CD14-positive monocyte (primary cell): ENCODE data around the gene RNF31. TPM values are rescaled to one million over a fixed set of nuclear protein-coding genes. Genes with fewer than 3 reads are reported as not detected.

Experiments used
- DNase-seq, 3 donors: peaks; one replicate each; pipeline ENCODE4 v3.0.0-alpha.2; 2011 to 2022
- H2AFZ ChIP-seq: 2 replicates; pipeline ENCODE4 v1.6.0; 2012; ENCODE audit warnings: mild to moderate bottlenecking, low read depth, low read length, inconsistent platforms; ENCODE audit not compliant: insufficient read depth, poor library complexity, severe bottlenecking
- H3K27ac ChIP-seq, 2 donors: 1 replicate in 1 of 2; 2 replicates in 1 of 2; pipeline ENCODE4 v1.5.1; 2012 to 2013; ENCODE audit warnings: low read length in 2 of 2, control low read depth in 1 of 2, inconsistent platforms in 1 of 2, low read depth in 1 of 2, mild to moderate bottlenecking in 1 of 2
- H3K27me3 ChIP-seq, 2 donors: one replicate each; pipeline versions ENCODE4 v1.6.0 to v1.6.1; 2011 to 2013; ENCODE audit warnings: low read length in 2 of 2; ENCODE audit not compliant: control insufficient read depth in 2 of 2, insufficient read depth in 2 of 2
- H3K36me3 ChIP-seq, 2 donors: replicated peaks in 1 of 2; 1 replicate in 1 of 2; 2 replicates in 1 of 2; pipeline versions ENCODE4 v1.5.1 to v1.6.1; 2012 to 2013; ENCODE audit warnings: low read length in 2 of 2, control low read depth in 1 of 2, inconsistent platforms in 1 of 2, mild to moderate bottlenecking in 1 of 2; ENCODE audit not compliant: insufficient read depth in 2 of 2, control insufficient read depth in 1 of 2
- H3K4me1 ChIP-seq, 2 donors: 1 replicate in 1 of 2; 2 replicates in 1 of 2; pipeline versions ENCODE4 v1.5.1 to v1.6.1; 2012 to 2013; ENCODE audit warnings: low read length in 2 of 2, control low read depth in 1 of 2, inconsistent platforms in 1 of 2, mild to moderate bottlenecking in 1 of 2, moderate library complexity in 1 of 2; ENCODE audit not compliant: insufficient read depth in 2 of 2, control insufficient read depth in 1 of 2
- H3K4me2 ChIP-seq: replicated peaks from 2 replicates; pipeline ENCODE3; 2012; ENCODE audit warnings: low read length, moderate library complexity, mild to moderate bottlenecking; ENCODE audit not compliant: poor library complexity, severe bottlenecking; ENCODE audit errors: extremely low read depth
- H3K4me3 ChIP-seq, 3 experiments: fragments of 200-600 bp in 1 of 3; sonication (generic) in 1 of 3; replicated peaks in 1 of 3; 1 replicate in 2 of 3; 2 replicates in 1 of 3; pipeline ENCODE4 v1.5.1; 2011 to 2013; ENCODE audit warnings: low read length in 3 of 3, mild to moderate bottlenecking in 3 of 3, control low read depth in 2 of 3, low read depth in 2 of 3, inconsistent platforms in 1 of 3, moderate library complexity in 1 of 3
- H3K79me2 ChIP-seq: 2 replicates; pipeline ENCODE4 v1.6.0; 2012; ENCODE audit warnings: mild to moderate bottlenecking, control low read depth, inconsistent platforms, low read length, moderate library complexity; ENCODE audit not compliant: insufficient read depth
- H3K9ac ChIP-seq: 2 replicates; pipeline ENCODE4 v1.6.0; 2017; ENCODE audit warnings: low read length, mild to moderate bottlenecking; ENCODE audit not compliant: insufficient read depth, poor library complexity, severe bottlenecking
- H3K9me3 ChIP-seq, 2 donors: replicated peaks in 1 of 2; 1 replicate in 1 of 2; 2 replicates in 1 of 2; pipeline versions ENCODE4 v1.5.1 to v1.6.1; 2012 to 2013; ENCODE audit warnings: low read length in 2 of 2, control low read depth in 1 of 2; ENCODE audit not compliant: control insufficient read depth in 1 of 2, insufficient read depth in 1 of 2
- H4K20me1 ChIP-seq: 2 replicates; pipeline ENCODE4 v1.6.0; 2012; ENCODE audit warnings: mild to moderate bottlenecking, low read length, control low read depth, moderate library complexity; ENCODE audit not compliant: insufficient read depth
- H3K27ac Mint-ChIP-seq, 7 donors: one replicate each; pipeline ENCODE4 v1.8.0; 2020; ENCODE audit warnings: mild to moderate bottlenecking in 7 of 7, mixed read lengths in 7 of 7, moderate library complexity in 6 of 7, inconsistent platforms in 2 of 7
- H3K27me3 Mint-ChIP-seq, 3 donors: one replicate each; pipeline ENCODE4 v1.8.0; 2021 to 2022; ENCODE audit warnings: low read depth in 3 of 3, mild to moderate bottlenecking in 3 of 3, mixed read lengths in 3 of 3, moderate library complexity in 3 of 3, inconsistent platforms in 1 of 3
- H3K36me3 Mint-ChIP-seq, 2 donors: one replicate each; pipeline ENCODE4 v1.8.0; 2020; ENCODE audit warnings: mixed read lengths in 2 of 2, inconsistent platforms in 1 of 2, mild to moderate bottlenecking in 1 of 2
- H3K4me1 Mint-ChIP-seq: one replicate; pipeline ENCODE4 v1.8.0; 2020; ENCODE audit warnings: mild to moderate bottlenecking, mixed read lengths
- H3K4me3 Mint-ChIP-seq, 2 donors: one replicate each; pipeline ENCODE4 v1.8.0; 2020; ENCODE audit warnings: mild to moderate bottlenecking in 2 of 2, mixed read lengths in 2 of 2, moderate library complexity in 1 of 2
- H3K9me3 Mint-ChIP-seq, 7 donors: one replicate each; pipeline ENCODE4 v1.8.0; 2020 to 2022; ENCODE audit warnings: mixed read lengths in 7 of 7, mild to moderate bottlenecking in 6 of 7, moderate library complexity in 6 of 7, inconsistent platforms in 2 of 7
- CTCF ChIP-seq: fragments of 200-600 bp; IDR thresholded peaks from one replicate; pipeline ENCODE4 v1.8.0; 2022; ENCODE audit warnings: antibody characterized with exemption, mild to moderate bottlenecking
- WGBS: methylation state at CpG from one replicate; pipeline ENCODE4 v1.1.5; 2013; ENCODE audit warnings: missing lambda C conversion rate; ENCODE audit not compliant: insufficient coverage; 5-methylcytosine and 5-hydroxymethylcytosine counted together
- intact Hi-C, 2 donors: fragments of 100-400 bp; cut with micrococcal nuclease; formaldehyde crosslinking; loops; one replicate each; pipeline versions ENCODE4 v1.15.0 to v1.15.1; 2023
- polyA plus RNA-seq, 3 donors: library from polyadenylated mRNA; depleted of rRNA in 1 of 3; unstranded in 2 of 3; stranded (reverse) in 1 of 3; fragments of 300-500 nt in 2 of 3; fragments of >200 nt in 1 of 3; fragmentation: Illumina TruSeq in 2 of 3; gene quantifications; 1 replicate in 2 of 3; 2 replicates in 1 of 3; pipeline ENCODE4 v1.2.3, GENCODE V29; 2012 to 2021

The RNF31 gene
- polyA plus RNA-seq, 3 donors, result 30.7 to 63.2 (median 36.8) TPM

- H2AFZ ChIP-seq, result no peak overlapping the region
- H4K20me1 ChIP-seq, result no peaks in the 10 kb centered on the region
- Mint-ChIP-seq H3K27me3 (peaks cover 0 to 3% (median 0%) of the 10 kb centered on the region in 3 donors), H3K27ac (no peak overlapping the region), H3K4me1 (peaks cover 12% of the 10 kb centered on the region), H3K9me3 (peaks cover 0 to 2% (median 0%) of the 10 kb centered on the region in 7 donors), H3K36me3 (peaks cover 2% of the 10 kb centered on the region in 2 donors), H3K4me3 (no peak overlapping the region)
- H3K27ac ChIP-seq, result no peak overlapping the region
- H3K27me3 ChIP-seq, result no peaks in the 10 kb centered on the region
- no peaks in the 10 kb centered on the region for H3K79me2 ChIP-seq
- no peak overlapping the region for H3K9ac ChIP-seq
- H3K4me1 ChIP-seq, result peaks cover 11 to 16% of the 10 kb centered on the region in 2 donors
- TF ChIP-seq CTCF, result no peak
- no peak for DNase-seq
- H3K4me2 ChIP-seq, result no peak overlapping the region
- intact Hi-C loops, result loop anchor here in 1 of 2 donors (10.0 kb wide), 2 partner anchors 185 to 1185 kb away; partner anchors contain the start of genes DHRS1, NOP9 and PRMT5
- no peak overlapping the region for H3K4me3 ChIP-seq
- 60% methylated on average over 3 of the region's 9 CpGs for WGBS
- H3K36me3 ChIP-seq, result peaks cover 0 to 3% of the 10 kb centered on the region in 2 donors
- H3K9me3 ChIP-seq, result no peaks in the 10 kb centered on the region
These were observed 37.2 kb upstream of the RNF31 start for GRCh38 chr14:24110060-24110459.

- DNase-seq, result no peak
- Histone ChIP-seq H3K9me3 (no peaks in the 10 kb centered on the region), H2AFZ (no peak overlapping the region), H3K4me2 (no peak overlapping the region), H3K4me1 (peaks cover 15 to 20% of the 10 kb centered on the region in 2 donors), H4K20me1 (no peaks in the 10 kb centered on the region), H3K4me3 (no peak overlapping the region), H3K27ac (no peak overlapping the region), H3K9ac (no peak overlapping the region), H3K36me3 (no peaks in the 10 kb centered on the region), H3K27me3 (no peaks in the 10 kb centered on the region), H3K79me2 (peaks cover 4% of the 10 kb centered on the region)
- Mint-ChIP-seq H3K9me3 (peaks cover 0 to 2% (median 0%) of the 10 kb centered on the region in 7 donors), H3K27me3 (peaks cover 0 to 3% (median 0%) of the 10 kb centered on the region in 3 donors), H3K36me3 (no peaks in the 10 kb centered on the region), H3K27ac (no peak overlapping the region), H3K4me1 (peaks cover 14% of the 10 kb centered on the region), H3K4me3 (no peak overlapping the region)
- intact Hi-C loops, result loop anchor here in 1 of 2 donors (10.0 kb wide), 2 partner anchors 184 to 1186 kb away; partner anchors contain the start of genes DHRS1, NOP9 and PRMT5
- no CpG with 5 or more reads among the region's 1 CpG for WGBS
- TF ChIP-seq CTCF, result no peak
These were observed 36.8 kb upstream of the RNF31 start for GRCh38 chr14:24110523-24110922.
